PFSK-1 (cell line): ENCODE results near the gene GMDS.

Source experiments
- FOXP2 ChIP-seq: optimal IDR thresholded peaks from 2 replicates; pipeline ENCODE3; 2011; ENCODE audit warnings: borderline replicate concordance, control low read depth, inconsistent platforms; ENCODE audit not compliant: insufficient read depth; ENCODE audit errors: extremely low read length, extremely low read depth
- POLR2AphosphoS5 ChIP-seq: IDR thresholded peaks from 2 replicates; pipeline ENCODE4 v1.6.1; 2012; ENCODE audit warnings: low read depth, mild to moderate bottlenecking, control low read depth, low read length, moderate library complexity
- SIN3A ChIP-seq: IDR thresholded peaks from 2 replicates; pipeline ENCODE4 v1.6.1; 2012; ENCODE audit warnings: mild to moderate bottlenecking, low read length, moderate library complexity, borderline replicate concordance; ENCODE audit not compliant: insufficient read depth
- TAF1 ChIP-seq: IDR thresholded peaks from 2 replicates; pipeline ENCODE4 v1.6.1; 2012; ENCODE audit warnings: low read length, control low read depth, borderline replicate concordance; ENCODE audit not compliant: insufficient read depth

- TF ChIP-seq TAF1, result no peak
- TF ChIP-seq FOXP2, result no peak
- TF ChIP-seq POLR2AphosphoS5, result no peak
- TF ChIP-seq SIN3A, result no peak
These were observed 354.4 kb downstream of the GMDS start for GRCh38 chr6:1890987-1891386.
